GM19438 (cell line): Measurements from ENCODE around the gene CCDC70.
"Not testable (repeated sequence)": the region's sequence is repeated elsewhere in the genome, so short reads cannot be mapped to it uniquely, and the experiment has no call there.

Experiments used
- ATAC-seq: cut with Tn5 transposase; IDR thresholded peaks from one replicate; pipeline ENCODE4 v1.9.1; 2021; ENCODE audit warnings: low read depth; ENCODE audit not compliant: unreplicated experiment

Gene CCDC70

DNA sequence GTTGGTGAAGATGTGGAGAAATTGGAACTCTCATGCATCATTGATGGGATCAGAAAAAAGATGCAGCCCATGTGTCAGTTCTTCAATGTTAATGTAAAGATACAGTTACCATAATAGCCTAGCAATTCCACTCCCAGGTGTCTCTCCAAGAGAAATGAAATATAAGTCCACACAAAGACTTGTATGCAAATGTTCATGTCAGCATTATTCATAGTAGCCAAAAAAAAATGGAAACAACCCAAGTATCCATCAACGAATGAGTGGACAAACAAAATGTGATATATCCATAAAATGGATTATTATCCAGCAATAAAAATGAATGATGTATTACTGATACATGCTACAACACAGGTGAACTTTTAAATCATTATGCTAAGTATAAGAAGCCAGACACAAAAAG, 38.7 kb downstream of the CCDC70 start:
- ATAC-seq: no peak

DNA sequence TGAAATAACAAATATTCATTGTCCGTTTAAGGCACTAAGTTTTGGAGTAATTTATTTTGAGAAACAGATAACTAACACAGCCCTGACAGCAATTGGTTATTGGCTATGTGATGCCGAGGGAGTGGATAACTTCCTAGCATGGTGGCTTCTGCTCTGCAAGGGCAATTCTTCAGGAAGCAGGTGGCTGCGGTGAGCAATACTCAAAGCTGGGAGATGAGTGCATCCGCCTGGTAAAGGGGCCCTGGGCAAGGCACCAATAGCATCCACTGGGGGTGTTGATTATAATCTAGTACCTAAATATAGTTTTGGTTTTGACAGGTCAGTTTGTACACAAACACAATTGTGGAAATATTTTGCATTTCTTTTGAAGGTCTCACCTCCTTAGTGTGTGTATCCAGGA, 41.0 kb downstream of the CCDC70 start:
- ATAC-seq: no peak

DNA sequence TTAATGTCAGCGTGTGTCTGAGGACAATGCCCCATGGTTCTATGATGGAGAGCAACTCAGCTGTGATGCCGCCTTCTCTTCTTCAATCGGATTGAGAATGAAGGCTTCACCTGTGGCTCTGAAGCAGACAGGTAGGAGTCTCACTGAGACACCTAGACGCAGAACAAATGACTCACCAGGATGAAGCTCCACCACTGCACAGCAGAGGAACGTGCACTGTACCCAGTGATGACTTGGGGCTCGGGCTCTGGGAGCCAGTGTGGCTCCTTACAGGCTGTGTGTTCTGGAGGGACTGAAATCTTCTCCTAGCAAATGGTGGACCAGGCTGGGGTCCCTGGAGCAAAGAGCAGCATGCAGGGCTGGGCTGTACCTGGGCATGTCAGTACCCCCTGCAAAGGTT, 44.0 kb downstream of the CCDC70 start:
- no peak for ATAC-seq

DNA sequence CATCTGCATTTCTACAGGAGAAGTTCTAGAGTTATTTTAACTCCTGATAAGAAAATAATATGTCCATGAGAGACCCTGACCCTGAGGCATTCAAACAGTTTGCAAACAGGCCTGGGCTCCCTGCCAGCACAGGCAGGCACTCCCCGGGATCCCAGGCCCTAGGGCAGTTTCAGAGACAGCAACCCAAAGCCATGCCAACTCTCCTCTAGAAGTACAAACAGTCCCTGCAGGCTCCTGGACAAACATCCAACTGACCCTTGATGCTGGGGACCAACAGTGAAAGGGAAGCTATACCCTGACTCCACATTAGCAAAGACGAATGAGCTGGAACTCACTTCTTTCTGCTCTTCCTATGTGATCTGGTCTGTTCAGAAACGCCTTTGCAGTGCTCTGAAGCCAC, 44.8 kb downstream of the CCDC70 start:
- ATAC-seq: no peak

DNA sequence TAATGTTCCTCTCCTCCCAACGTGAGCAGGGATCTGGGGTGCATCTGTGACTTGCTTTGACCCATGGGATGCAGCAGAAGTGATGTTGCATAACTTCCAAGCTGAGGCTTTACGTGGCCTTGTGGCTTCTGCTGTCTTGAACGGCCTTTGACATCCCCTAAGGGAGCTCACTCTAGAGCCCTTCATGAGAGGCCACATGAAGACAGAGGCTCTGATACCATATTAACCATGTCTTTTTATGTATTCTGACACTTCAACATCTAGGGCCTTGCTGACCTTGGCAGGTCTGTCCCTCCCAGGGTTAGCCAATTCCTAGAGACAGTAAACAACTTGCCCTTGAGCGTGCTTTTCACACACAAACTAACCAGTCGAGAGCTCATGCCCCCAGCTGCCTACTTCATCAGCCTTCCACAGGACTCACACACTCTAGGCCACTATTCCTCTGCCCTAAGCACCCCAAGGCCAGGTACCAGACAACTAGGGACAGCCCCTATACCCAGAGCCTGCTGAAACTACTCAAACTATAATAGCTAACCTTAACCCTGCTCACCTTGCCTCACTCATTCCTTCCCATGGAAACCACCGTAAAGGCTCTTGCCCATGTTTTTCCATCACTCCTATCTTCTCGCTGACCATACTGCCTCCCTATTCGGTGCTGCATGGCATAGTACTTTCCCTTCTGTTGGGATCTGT, 45.4 kb downstream of the CCDC70 start:
- no peak for ATAC-seq

DNA sequence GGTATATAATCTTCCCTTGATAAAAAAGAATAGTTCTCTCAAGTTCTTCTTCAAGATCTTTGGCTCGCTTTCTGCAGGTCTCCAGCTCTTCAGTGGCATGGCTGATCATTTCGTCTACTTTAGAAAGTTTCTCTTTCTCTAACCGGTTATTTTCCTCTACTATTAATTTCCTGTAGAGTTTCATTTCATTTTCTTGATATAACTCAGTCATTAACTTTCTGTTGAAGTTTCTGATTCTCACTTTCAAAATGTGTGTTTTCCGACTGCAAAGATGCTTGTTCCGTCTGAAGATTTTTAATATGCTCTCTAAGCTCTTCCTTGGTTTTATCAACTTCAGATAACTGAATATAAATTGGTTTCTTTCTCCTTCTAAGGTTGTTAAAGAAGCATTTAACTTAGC, 47.5 kb downstream of the CCDC70 start:
- ATAC-seq: not testable (repeated sequence)

DNA sequence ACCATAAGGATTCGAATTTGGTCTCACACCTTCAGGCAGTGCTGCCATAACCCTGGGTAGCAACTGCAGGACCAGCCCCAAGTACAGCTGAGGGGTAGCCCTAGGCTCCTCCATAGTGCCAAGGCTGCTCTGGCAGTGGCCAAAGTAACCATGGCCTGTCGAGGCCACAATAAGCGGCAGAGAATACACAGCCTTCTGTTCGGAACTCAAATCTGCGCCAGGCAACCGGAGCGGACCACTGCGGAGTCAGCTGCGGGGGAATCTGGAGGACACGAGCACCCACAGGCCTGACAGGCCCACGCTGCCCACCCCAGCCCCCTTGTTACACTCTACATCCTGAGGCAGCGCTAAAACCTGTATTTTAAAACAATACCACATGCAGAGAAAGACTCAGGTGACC, 48.7 kb downstream of the CCDC70 start:
- no peak for ATAC-seq

DNA sequence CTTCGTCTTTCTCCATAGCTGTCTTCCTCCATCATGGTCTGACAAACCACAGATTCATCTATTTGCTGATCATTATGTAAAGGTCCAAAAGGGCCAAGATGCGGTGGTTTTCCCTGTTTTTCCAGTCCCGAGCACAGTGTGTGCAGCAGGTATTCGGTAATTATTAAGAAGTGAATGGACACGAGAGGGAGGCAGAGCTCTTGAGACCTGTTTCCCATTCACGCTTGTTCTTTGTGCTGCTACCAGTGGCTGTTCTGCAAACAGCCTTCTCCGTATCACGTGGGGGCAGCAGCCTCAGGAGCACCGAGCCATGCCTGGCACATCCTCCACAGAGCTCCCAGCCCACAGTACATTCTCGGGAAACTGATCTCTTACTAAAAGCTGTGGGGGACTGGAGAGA, 50.3 kb downstream of the CCDC70 start:
- no peak for ATAC-seq

DNA sequence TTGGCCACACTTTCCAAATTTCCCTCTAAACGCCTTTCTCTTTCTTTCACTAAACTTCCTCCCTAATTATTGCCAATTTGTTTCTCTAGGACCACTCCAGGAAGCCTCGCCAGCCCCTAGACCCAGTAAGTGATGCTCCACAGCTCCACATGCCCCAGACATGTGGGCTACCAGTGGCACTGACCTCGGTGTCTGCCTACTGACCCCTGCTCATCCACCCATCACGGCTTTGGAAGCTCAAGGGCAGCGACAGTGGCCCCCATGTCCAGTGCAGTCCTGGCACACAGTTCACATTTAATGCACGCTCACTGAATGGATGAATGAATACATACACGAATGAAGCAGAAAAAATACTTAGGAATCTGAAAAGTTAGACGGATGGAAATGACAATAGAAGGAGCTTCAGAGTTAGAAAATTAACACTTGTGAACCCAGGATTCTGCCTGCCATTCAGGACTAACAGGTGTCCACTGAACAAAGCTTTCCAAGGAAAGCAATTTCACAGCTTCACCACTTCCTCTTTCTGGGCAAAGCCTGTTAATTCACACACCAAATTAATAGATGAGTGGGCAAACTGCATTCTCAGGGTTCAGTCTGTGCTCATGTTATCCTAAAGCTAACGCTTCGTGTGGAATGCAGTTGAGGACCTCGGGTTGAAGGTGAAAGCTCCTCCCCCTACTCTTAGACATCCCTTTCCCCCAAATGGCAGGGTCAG, 50.9 kb downstream of the CCDC70 start:
- ATAC-seq: no peak

DNA sequence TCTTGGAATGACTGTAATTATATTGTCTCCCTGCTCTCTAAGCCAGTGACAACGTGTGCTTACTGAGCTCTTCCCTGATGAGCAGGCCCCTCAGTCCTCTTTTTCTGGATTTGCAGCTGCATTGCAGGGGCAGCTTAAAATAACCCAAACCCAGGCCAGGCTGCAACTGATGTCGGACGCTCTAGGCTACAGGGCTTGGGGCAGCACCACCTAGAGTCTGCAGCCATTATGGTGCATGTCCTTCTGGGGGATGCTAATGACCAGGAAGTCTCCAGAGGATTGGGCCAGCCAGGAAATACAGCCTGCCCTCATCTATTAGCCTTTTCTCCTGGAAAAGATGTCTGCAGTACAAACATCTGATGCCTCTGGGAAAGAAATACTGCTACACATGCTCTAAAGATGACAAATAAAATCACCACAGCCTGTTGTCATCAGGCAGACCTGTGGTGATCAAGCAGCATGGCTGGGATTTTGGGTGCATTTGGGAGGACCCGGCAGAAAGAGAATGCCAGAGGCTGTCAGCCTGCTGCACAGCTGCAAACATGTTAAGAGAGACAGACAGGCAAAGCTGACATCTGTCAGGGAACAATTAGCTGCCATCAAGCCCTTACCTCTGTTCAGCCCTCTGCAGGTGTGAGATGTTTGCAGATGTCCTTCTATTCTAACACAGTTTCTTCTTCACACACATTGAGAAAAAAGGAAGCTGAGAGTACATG, 51.8 kb downstream of the CCDC70 start:
- ATAC-seq: no peak

DNA sequence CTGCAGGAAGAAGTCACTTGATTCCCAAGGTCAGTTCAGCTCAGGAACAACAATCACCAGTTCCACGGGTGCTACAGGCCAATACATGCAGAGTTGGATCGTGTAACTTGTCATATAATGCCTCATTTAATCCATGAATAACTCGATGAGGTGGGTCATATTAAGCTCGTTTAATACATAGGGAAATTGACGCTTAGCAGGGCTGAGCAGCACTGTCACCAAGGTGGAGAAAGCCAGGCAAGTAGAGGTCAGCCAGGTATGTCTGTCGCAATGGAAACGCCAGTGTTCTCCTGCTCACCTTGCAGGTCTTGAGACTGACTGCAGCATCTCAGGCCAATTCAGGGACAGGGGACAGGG, 52.3 kb downstream of the CCDC70 start:
- no peak for ATAC-seq
